K562 (cell line): ENCODE measurements around the gene ADAMTS1. TPM values are rescaled to one million over a fixed set of nuclear protein-coding genes. Genes with fewer than 3 reads are reported as not detected.

Source experiments
- ATAC-seq: fragments of 200-7000 bp; cut with Tn5 transposase; 3 replicates; pipeline ENCODE4 v1.9.1; 2020; ENCODE audit warnings: moderate library complexity
- BruUV-seq: library from RNA; stranded (reverse); fragments of 400-500 nt; replicated peaks from 2 replicates; lab custom pipeline; 2021; lab: Mats Ljungman, UMichigan
- CTCF ChIA-PET: fragments of 300-600 bp; formaldehyde crosslinking; extraction: SDS; loops from one replicate; lab custom pipeline; 2021; ENCODE audit warnings: low intra/inter-chr PET ratio; lab: Yijun Ruan, JAX
- POLR2A ChIA-PET: fragments of 300-600, 350-650 bp; sonication (Branson Sonifier 250); formaldehyde crosslinking; extraction: SDS; loops from one replicate; lab custom pipeline; 2021; ENCODE audit warnings: antibody characterized with exemption, inconsistent platforms; lab: Yijun Ruan, JAX
- DNase-seq, 4 experiments: peaks; one replicate each; pipeline versions ENCODE4 v3.0.0 to v3.0.0-alpha.2; 2011 to 2018; ENCODE audit warnings: low spot score in 3 of 4, mixed read lengths in 3 of 4; ENCODE audit errors: extremely low read depth in 1 of 4
- FAIRE-seq: peaks from 2 replicates; lab custom pipeline; 2011; peaks lifted over from hg19 to GRCh38; lab: Jason Lieb, UNC
- H2AFZ ChIP-seq: 2 replicates; pipeline ENCODE4 v1.6.0; 2011; ENCODE audit warnings: low read depth, low read length, control low read depth, inconsistent platforms
- H3K27ac ChIP-seq: fragments of 200-600 bp; 3 replicates; pipeline ENCODE4 v1.8.0; 2011; ENCODE audit warnings: low read depth, mild to moderate bottlenecking, control low read depth, inconsistent platforms, low read length, moderate library complexity, mixed read lengths; ENCODE audit errors: extremely low read depth
- H3K27me3 ChIP-seq, 2 experiments: fragments of 300-600 bp in 1 of 2; 2 replicates in 1 of 2; 3 replicates in 1 of 2; pipeline versions ENCODE4 v1.6.0 to v1.8.0; 2011; ENCODE audit warnings: inconsistent platforms in 2 of 2, low read length in 2 of 2, mild to moderate bottlenecking in 1 of 2, mixed read lengths in 1 of 2, moderate library complexity in 1 of 2; ENCODE audit not compliant: control insufficient read depth in 2 of 2, insufficient read depth in 2 of 2
- H3K36me3 ChIP-seq: fragments of 300-600 bp; 3 replicates; pipeline ENCODE4 v1.8.0; 2011; ENCODE audit warnings: mild to moderate bottlenecking, low read length, inconsistent platforms; ENCODE audit not compliant: control insufficient read depth, insufficient read depth
- H3K4me1 ChIP-seq, 2 experiments: fragments of 200-600 bp in 1 of 2; replicated peaks in 1 of 2; 2 replicates in 1 of 2; 3 replicates in 1 of 2; pipeline versions ENCODE4 v1.5.1 to v1.8.0; 2011; ENCODE audit warnings: inconsistent platforms in 2 of 2, low read length in 2 of 2, mild to moderate bottlenecking in 1 of 2, mixed read lengths in 1 of 2, moderate library complexity in 1 of 2; ENCODE audit not compliant: control insufficient read depth in 2 of 2, insufficient read depth in 2 of 2
- H3K4me2 ChIP-seq: 2 replicates; pipeline ENCODE4 v1.6.1; 2011; ENCODE audit warnings: low read length, control low read depth, inconsistent platforms, mixed read lengths; ENCODE audit not compliant: insufficient read depth
- H3K4me3 ChIP-seq: fragments of 200-600 bp; sonication (generic), shearing (Covaris generic); 2 replicates; pipeline ENCODE4 v1.5.1; 2016; ENCODE audit warnings: control low read depth, inconsistent platforms
- H3K79me2 ChIP-seq: fragments of 200-600 bp; 3 replicates; pipeline ENCODE4 v1.8.0; 2011; ENCODE audit warnings: low read length, inconsistent platforms; ENCODE audit not compliant: control insufficient read depth, insufficient read depth
- H3K9ac ChIP-seq, 2 experiments: 2 replicates each; pipeline versions ENCODE4 v1.6.0 to v1.6.1; 2011; ENCODE audit warnings: low read depth in 2 of 2, low read length in 2 of 2, control low read depth in 1 of 2, inconsistent platforms in 1 of 2, mild to moderate bottlenecking in 1 of 2, mixed read lengths in 1 of 2; ENCODE audit not compliant: insufficient read depth in 1 of 2
- H3K9me1 ChIP-seq: one replicate; pipeline ENCODE4 v1.6.0; 2011; ENCODE audit warnings: inconsistent platforms, mild to moderate bottlenecking, low read length, moderate library complexity; ENCODE audit not compliant: control insufficient read depth, insufficient read depth
- H3K9me3 ChIP-seq: replicated peaks from 2 replicates; pipeline ENCODE4 v1.5.1; 2011; ENCODE audit warnings: low read depth, low read length, inconsistent platforms; ENCODE audit not compliant: control insufficient read depth, insufficient read depth
- H4K20me1 ChIP-seq: replicated peaks from 2 replicates; pipeline ENCODE4 v1.6.1; 2011; ENCODE audit warnings: low read length, inconsistent platforms, mixed read lengths; ENCODE audit not compliant: control insufficient read depth, insufficient read depth
- PHTF2 ChIP-seq: fragments of 250-450 bp; sonication (Bioruptor Pico); IDR thresholded peaks from 2 replicates; pipeline ENCODE4 v1.5.0; 2021; ENCODE audit warnings: mild to moderate bottlenecking
- PRMT5 ChIP-seq: sonication (generic); formaldehyde crosslinking; IDR thresholded peaks from 2 replicates; pipeline ENCODE4 v1.5.0; 2020; ENCODE audit warnings: missing genetic modification reagents
- RAD51 ChIP-seq: fragments of 450-650 bp; IDR thresholded peaks from 2 replicates; pipeline ENCODE4 v1.7.1; 2016; ENCODE audit warnings: low read depth, mild to moderate bottlenecking, borderline replicate concordance
- WGBS: fragments of 100-300 bp; shearing (Covaris generic); methylation state at CpG from one replicate; pipeline ENCODE4 v1.1.6; 2016; ENCODE audit warnings: low coverage, mixed read lengths; ENCODE audit not compliant: insufficient coverage; ENCODE audit errors: missing lambda C conversion rate; 5-methylcytosine and 5-hydroxymethylcytosine counted together
- in situ Hi-C: fragments of 300-500 bp; cut with MboI; formaldehyde crosslinking; loops from 4 replicates; pipeline ENCODE4 v1.15.0; 2018; ENCODE audit warnings: inconsistent platforms, mixed read lengths
- intact Hi-C: fragments of 100-400 bp; cut with micrococcal nuclease; formaldehyde crosslinking; loops from 2 replicates; pipeline ENCODE4 v1.14.2; 2022
- polyA plus RNA-seq, 8 experiments: library from polyadenylated mRNA; depleted of rRNA in 4 of 8; stranded (reverse) in 5 of 8; unstranded in 3 of 8; fragments of >200 nt; fragmentation: Nextera tagmentation in 2 of 8; fragmentation: Illumina TruSeq in 1 of 8; extraction: Ambion mirVana in 2 of 8; extraction: Trizol in 1 of 8; gene quantifications; 2 replicates each; pipeline versions ENCODE4 v1.2.1 to v1.2.3, GENCODE V29; 2011 to 2014; ENCODE audit warnings: inconsistent platforms in 1 of 8, missing spikeins in 1 of 8
- total RNA-seq, 7 experiments: library from RNA; depleted of rRNA in 6 of 7; stranded (reverse); fragments of >200 nt in 6 of 7; fragmentation: Illumina TruSeq in 2 of 7; extraction: Trizol in 2 of 7; gene quantifications; 2 replicates each; pipeline versions ENCODE4 v1.2.1 to v1.2.3, GENCODE V29; 2011 to 2021; ENCODE audit warnings: low replicate concordance in 1 of 7
- TF ChIP-seq, protein P1 (sequence below): fragments of 450-650 bp; IDR thresholded peaks from 2 replicates; pipeline ENCODE4 v1.7.0; 2016; ENCODE audit warnings: borderline replicate concordance
- TF ChIP-seq, protein P2 (sequence below), 2 experiments: fragments of 250-450 bp in 1 of 2; fragments of 450-650 bp in 1 of 2; sonication (Bioruptor Pico) in 1 of 2; IDR thresholded peaks; 2 replicates each; pipeline versions ENCODE4 v1.6.1 to v1.8.0; 2016 to 2021; ENCODE audit warnings: mild to moderate bottlenecking in 2 of 2, moderate library complexity in 2 of 2, missing compliant biosample characterization in 1 of 2, missing genetic modification characterization in 1 of 2
- TF ChIP-seq, protein P3 (sequence below): fragments of 450-650 bp; formaldehyde crosslinking; IDR thresholded peaks from 2 replicates; pipeline ENCODE4 v1.4.0; 2020; ENCODE audit warnings: mild to moderate bottlenecking
- TF ChIP-seq, protein P4 (sequence below): fragments of 250-450 bp; sonication (Bioruptor Pico); IDR thresholded peaks from 2 replicates; pipeline ENCODE4 v1.4.0; 2020; ENCODE audit warnings: borderline replicate concordance

The ADAMTS1 gene
- total and polyA plus RNA-seq, 9 of the 15 experiments (the other 6 are each of a cell fraction or from before 2014, with no cell fraction given): 0.01 to 0.58 TPM; not detected in 7

GRCh38 chr21:26877018-26877417 lies 31.8 kb upstream of the ADAMTS1 start:
- Histone ChIP-seq H3K9me1 (no peaks in the 10 kb centered on the region), H3K9ac (no peak overlapping the region), H3K4me2 (no peak overlapping the region), H2AFZ (no peak overlapping the region), H3K27ac (no peak overlapping the region), H3K27me3 (no peaks in the 10 kb centered on the region), H3K4me3 (no peak overlapping the region), H3K4me1 (no peaks in the 10 kb centered on the region), H3K79me2 (no peaks in the 10 kb centered on the region), H4K20me1 (no peaks in the 10 kb centered on the region), H3K9me3 (no peaks in the 10 kb centered on the region), H3K36me3 (no peaks in the 10 kb centered on the region)
- intact Hi-C loops (no loop called here), in situ Hi-C loops (no loop called here)
- CTCF ChIA-PET: no interaction called here
- no peak for ATAC-seq
- no peak for DNase-seq
- WGBS: 2% methylated on average over 6 of the region's 6 CpGs
- no peak for FAIRE-seq
- BruUV-seq: no TSS peak
- TF ChIP-seq, protein P1, sequence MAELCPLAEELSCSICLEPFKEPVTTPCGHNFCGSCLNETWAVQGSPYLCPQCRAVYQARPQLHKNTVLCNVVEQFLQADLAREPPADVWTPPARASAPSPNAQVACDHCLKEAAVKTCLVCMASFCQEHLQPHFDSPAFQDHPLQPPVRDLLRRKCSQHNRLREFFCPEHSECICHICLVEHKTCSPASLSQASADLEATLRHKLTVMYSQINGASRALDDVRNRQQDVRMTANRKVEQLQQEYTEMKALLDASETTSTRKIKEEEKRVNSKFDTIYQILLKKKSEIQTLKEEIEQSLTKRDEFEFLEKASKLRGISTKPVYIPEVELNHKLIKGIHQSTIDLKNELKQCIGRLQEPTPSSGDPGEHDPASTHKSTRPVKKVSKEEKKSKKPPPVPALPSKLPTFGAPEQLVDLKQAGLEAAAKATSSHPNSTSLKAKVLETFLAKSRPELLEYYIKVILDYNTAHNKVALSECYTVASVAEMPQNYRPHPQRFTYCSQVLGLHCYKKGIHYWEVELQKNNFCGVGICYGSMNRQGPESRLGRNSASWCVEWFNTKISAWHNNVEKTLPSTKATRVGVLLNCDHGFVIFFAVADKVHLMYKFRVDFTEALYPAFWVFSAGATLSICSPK: no peak
- no peak for TF ChIP-seq PHTF2
- POLR2A ChIA-PET: no interaction called here

- in situ Hi-C loops (no loop called here), intact Hi-C loops (no loop called here)
- Histone ChIP-seq H2AFZ (no peak overlapping the region), H4K20me1 (no peaks in the 10 kb centered on the region), H3K4me1 (no peaks in the 10 kb centered on the region), H3K9me1 (no peaks in the 10 kb centered on the region), H3K4me2 (no peak overlapping the region), H3K4me3 (no peak overlapping the region), H3K27ac (no peak overlapping the region), H3K27me3 (no peaks in the 10 kb centered on the region), H3K9me3 (no peaks in the 10 kb centered on the region), H3K36me3 (no peaks in the 10 kb centered on the region), H3K79me2 (no peaks in the 10 kb centered on the region), H3K9ac (no peak overlapping the region)
- DNase-seq (no peak), FAIRE-seq (no peak), ATAC-seq (no peak)
- TF ChIP-seq RAD51: no peak
- TF ChIP-seq, protein P2, sequence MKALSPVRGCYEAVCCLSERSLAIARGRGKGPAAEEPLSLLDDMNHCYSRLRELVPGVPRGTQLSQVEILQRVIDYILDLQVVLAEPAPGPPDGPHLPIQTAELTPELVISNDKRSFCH (CRISPR knock-in tag; IDR thresholded peaks at IDR 0.05): no peak
- TF ChIP-seq, protein P2 (tag; IDR thresholded peaks at IDR 0.05): no peak
- no peak for TF ChIP-seq PRMT5 (CRISPR knock-in tag)
- TF ChIP-seq, protein P3, sequence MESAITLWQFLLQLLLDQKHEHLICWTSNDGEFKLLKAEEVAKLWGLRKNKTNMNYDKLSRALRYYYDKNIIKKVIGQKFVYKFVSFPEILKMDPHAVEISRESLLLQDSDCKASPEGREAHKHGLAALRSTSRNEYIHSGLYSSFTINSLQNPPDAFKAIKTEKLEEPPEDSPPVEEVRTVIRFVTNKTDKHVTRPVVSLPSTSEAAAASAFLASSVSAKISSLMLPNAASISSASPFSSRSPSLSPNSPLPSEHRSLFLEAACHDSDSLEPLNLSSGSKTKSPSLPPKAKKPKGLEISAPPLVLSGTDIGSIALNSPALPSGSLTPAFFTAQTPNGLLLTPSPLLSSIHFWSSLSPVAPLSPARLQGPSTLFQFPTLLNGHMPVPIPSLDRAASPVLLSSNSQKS (CRISPR knock-in tag): no peak
- TF ChIP-seq, protein P4, sequence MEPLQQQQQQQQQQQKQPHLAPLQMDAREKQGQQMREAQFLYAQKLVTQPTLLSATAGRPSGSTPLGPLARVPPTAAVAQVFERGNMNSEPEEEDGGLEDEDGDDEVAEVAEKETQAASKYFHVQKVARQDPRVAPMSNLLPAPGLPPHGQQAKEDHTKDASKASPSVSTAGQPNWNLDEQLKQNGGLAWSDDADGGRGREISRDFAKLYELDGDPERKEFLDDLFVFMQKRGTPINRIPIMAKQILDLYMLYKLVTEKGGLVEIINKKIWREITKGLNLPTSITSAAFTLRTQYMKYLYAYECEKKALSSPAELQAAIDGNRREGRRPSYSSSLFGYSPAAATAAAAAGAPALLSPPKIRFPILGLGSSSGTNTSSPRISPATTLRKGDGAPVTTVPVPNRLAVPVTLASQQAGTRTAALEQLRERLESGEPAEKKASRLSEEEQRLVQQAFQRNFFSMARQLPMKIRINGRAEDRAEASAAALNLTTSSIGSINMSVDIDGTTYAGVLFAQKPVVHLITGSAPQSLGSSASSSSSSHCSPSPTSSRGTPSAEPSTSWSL (CRISPR knock-in tag): no peak
- ChIA-PET POLR2A (no interaction called here), CTCF (no interaction called here)
- WGBS: 0% methylated on average over 1 of the region's 1 CpG
- BruUV-seq: no TSS peak
Measured at GRCh38 chr21:26874347-26874746, 29.1 kb upstream of the ADAMTS1 start.
